Loucy (cell line): ENCODE data around the gene DENND5A.

ENCODE experiments used
- EZH2phosphoT487 ChIP-seq: fragments of 200-600 bp; IDR thresholded peaks from 2 replicates; pipeline ENCODE4 v1.6.1; 2018; ENCODE audit warnings: antibody characterized with exemption, mild to moderate bottlenecking, moderate library complexity, borderline replicate concordance
- TF ChIP-seq, protein P1 (sequence below): fragments of 200-600 bp; sonication (generic); conservative IDR thresholded peaks from 2 replicates; pipeline ENCODE4 v1.5.1; 2014; ENCODE audit warnings: mild to moderate bottlenecking, antibody characterized with exemption, low read length

DNA sequence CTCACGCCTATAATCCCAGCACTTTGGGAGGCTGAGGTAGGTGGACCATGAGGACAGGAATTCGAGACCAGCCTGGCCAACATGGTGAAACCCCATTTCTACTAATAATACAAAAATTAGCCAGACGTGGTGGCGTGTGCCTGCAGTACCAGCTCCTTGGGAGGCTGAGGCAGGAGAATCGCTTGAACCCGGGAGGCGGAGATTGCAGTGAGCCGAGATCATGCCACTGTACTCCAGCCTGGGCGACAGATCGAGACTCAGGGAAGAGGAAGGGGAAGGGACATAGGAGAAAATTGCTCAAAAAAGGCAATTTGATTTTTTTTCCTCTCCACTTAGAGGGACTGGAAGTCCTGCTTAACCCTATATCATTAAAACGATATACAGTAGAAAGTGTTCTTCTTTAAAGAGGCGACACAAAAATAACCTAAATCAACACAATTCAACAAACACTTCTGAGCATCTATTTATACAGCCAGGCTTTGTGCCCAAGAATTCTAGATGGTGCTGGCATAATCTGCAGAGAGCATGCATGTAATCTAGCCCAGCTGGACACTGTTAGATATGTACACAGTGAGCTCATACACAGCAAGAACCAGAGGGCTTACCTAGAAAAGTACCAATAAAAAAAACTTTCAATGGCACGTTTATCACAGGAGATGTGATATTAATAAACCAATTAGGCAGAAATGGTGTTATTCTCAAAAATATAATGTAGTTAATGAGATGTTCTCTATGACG lies 20.9 kb upstream of the DENND5A start:
- TF ChIP-seq, protein P1, sequence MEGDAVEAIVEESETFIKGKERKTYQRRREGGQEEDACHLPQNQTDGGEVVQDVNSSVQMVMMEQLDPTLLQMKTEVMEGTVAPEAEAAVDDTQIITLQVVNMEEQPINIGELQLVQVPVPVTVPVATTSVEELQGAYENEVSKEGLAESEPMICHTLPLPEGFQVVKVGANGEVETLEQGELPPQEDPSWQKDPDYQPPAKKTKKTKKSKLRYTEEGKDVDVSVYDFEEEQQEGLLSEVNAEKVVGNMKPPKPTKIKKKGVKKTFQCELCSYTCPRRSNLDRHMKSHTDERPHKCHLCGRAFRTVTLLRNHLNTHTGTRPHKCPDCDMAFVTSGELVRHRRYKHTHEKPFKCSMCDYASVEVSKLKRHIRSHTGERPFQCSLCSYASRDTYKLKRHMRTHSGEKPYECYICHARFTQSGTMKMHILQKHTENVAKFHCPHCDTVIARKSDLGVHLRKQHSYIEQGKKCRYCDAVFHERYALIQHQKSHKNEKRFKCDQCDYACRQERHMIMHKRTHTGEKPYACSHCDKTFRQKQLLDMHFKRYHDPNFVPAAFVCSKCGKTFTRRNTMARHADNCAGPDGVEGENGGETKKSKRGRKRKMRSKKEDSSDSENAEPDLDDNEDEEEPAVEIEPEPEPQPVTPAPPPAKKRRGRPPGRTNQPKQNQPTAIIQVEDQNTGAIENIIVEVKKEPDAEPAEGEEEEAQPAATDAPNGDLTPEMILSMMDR = no peak
- no peak for TF ChIP-seq EZH2phosphoT487
